Ascending aorta (tissue), 2 donors: Measurements from ENCODE around the gene UBE2E2. TPM values are rescaled to one million over a fixed set of nuclear protein-coding genes. Genes with fewer than 3 reads are reported as not detected.

Experiments used
- DNase-seq, 2 donors: peaks; one replicate each; pipeline ENCODE4 v3.0.0-alpha.2; 2019; ENCODE audit warnings: low spot score in 2 of 2
- H3K27ac ChIP-seq, 2 donors: fragments of 200-600 bp; sonication (generic); one replicate each; pipeline ENCODE4 v1.5.1; 2016 to 2017; ENCODE audit warnings: mild to moderate bottlenecking in 1 of 2
- H3K27me3 ChIP-seq: fragments of 200-600 bp; sonication (generic); one replicate; pipeline ENCODE4 v1.5.1; 2017
- H3K36me3 ChIP-seq, 2 donors: fragments of 200-600 bp; sonication (generic); one replicate each; pipeline ENCODE4 v1.5.1; 2016
- H3K4me1 ChIP-seq, 2 donors: fragments of 200-600 bp; sonication (generic); one replicate each; pipeline ENCODE4 v1.5.1; 2016 to 2017; ENCODE audit warnings: mild to moderate bottlenecking in 1 of 2
- H3K4me3 ChIP-seq, 2 donors: fragments of 200-600 bp; sonication (generic); one replicate each; pipeline ENCODE4 v1.5.1; 2016 to 2017; ENCODE audit warnings: mild to moderate bottlenecking in 1 of 2
- H3K9me3 ChIP-seq, 2 donors: fragments of 200-600 bp; sonication (generic); one replicate each; pipeline ENCODE4 v1.5.1; 2016
- CTCF ChIP-seq, 3 experiments: fragments of 200-600 bp in 2 of 3; fragments of 450-650 bp in 1 of 3; sonication (generic) in 2 of 3; IDR thresholded peaks; one replicate each; pipeline ENCODE4 v1.5.1; 2016 to 2019; ENCODE audit warnings: antibody characterized with exemption in 3 of 3, mild to moderate bottlenecking in 1 of 3, moderate library complexity in 1 of 3
- intact Hi-C: fragments of 100-400 bp; cut with DNase I; formaldehyde crosslinking; loops from one replicate; pipeline ENCODE4 v1.15.1; 2023
- total RNA-seq: library from RNA; depleted of rRNA; stranded (reverse); fragments of >200 nt; gene quantifications from one replicate; pipeline ENCODE4 v1.1.0, GENCODE V29; 2016

UBE2E2 gene
- total RNA-seq, 1 donor from 2014 or later: 5.3 TPM

- no peak for TF ChIP-seq CTCF (IDR thresholded peaks at IDR 0.05)
- H3K9me3 ChIP-seq: no peaks in the 10 kb centered on the region
- H3K36me3 ChIP-seq: no peaks in the 10 kb centered on the region
- DNase-seq: no peak
- no peaks in the 10 kb centered on the region for H3K4me1 ChIP-seq
- H3K27me3 ChIP-seq: no peaks in the 10 kb centered on the region
- no peak overlapping the region for H3K4me3 ChIP-seq
- no peak overlapping the region for H3K27ac ChIP-seq
- intact Hi-C loops: no loop called here
Measured at GRCh38 chr3:23277688-23278087, 74.6 kb downstream of the UBE2E2 start.

GRCh38 chr3:23283625-23284024 lies 80.5 kb downstream of the UBE2E2 start:
- TF ChIP-seq CTCF (IDR thresholded peaks at IDR 0.05): no peak

GRCh38 chr3:23288286-23288685 lies 85.2 kb downstream of the UBE2E2 start:
- TF ChIP-seq CTCF (IDR thresholded peaks at IDR 0.05): no peak
- intact Hi-C loops: no loop called here

More at GRCh38 chr3:23283625-23284024, 80.5 kb downstream of the UBE2E2 start:
- intact Hi-C loops: no loop called here
- Histone ChIP-seq H3K9me3 (peaks cover 0 to 12% of the 10 kb centered on the region in 2 donors), H3K36me3 (no peaks in the 10 kb centered on the region), H3K27ac (no peak overlapping the region), H3K4me3 (no peak overlapping the region), H3K27me3 (no peaks in the 10 kb centered on the region), H3K4me1 (no peaks in the 10 kb centered on the region)
- no peak for DNase-seq

GRCh38 chr3:23288715-23289114 lies 85.6 kb downstream of the UBE2E2 start:
- Histone ChIP-seq H3K27ac (no peak overlapping the region), H3K36me3 (no peaks in the 10 kb centered on the region), H3K4me1 (no peaks in the 10 kb centered on the region), H3K9me3 (peaks cover 0 to 12% of the 10 kb centered on the region in 2 donors), H3K27me3 (no peaks in the 10 kb centered on the region), H3K4me3 (no peak overlapping the region)
- no peak for DNase-seq
- no peak for TF ChIP-seq CTCF (IDR thresholded peaks at IDR 0.05)
- intact Hi-C loops: no loop called here

More at GRCh38 chr3:23288286-23288685, 85.2 kb downstream of the UBE2E2 start:
- no peak overlapping the region for H3K27ac ChIP-seq
- H3K4me3 ChIP-seq: no peak overlapping the region
- no peaks in the 10 kb centered on the region for H3K36me3 ChIP-seq
- peaks cover 0 to 12% of the 10 kb centered on the region in 2 donors for H3K9me3 ChIP-seq
- no peaks in the 10 kb centered on the region for H3K27me3 ChIP-seq
- DNase-seq: no peak
- no peaks in the 10 kb centered on the region for H3K4me1 ChIP-seq

- Histone ChIP-seq H3K27ac (no peak overlapping the region), H3K27me3 (no peaks in the 10 kb centered on the region), H3K9me3 (peaks cover 0 to under 1% of the 10 kb centered on the region in 2 donors), H3K4me3 (no peak overlapping the region), H3K36me3 (no peaks in the 10 kb centered on the region), H3K4me1 (no peaks in the 10 kb centered on the region)
- intact Hi-C loops: no loop called here
- no peak for TF ChIP-seq CTCF (IDR thresholded peaks at IDR 0.05)
- no peak for DNase-seq
Measured at GRCh38 chr3:23292432-23292831, 89.3 kb downstream of the UBE2E2 start.
